ENCODE results near the gene PGS1. TPM values are rescaled to one million over a fixed set of nuclear protein-coding genes. Genes with fewer than 3 reads are reported as not detected.

The PGS1 gene
- total RNA-seq, 4 donors from 2014 or later, result 23.9 to 51.7 (median 34.2) TPM

GRCh38 chr17:78393575-78393974 lies 15.1 kb downstream of the PGS1 start:
- Histone ChIP-seq H3K4me3 (no peak overlapping the region), H3K27ac (no peak overlapping the region), H3K36me3 (peaks cover 31% of the 10 kb centered on the region), H3K27me3 (no peaks in the 10 kb centered on the region), H3K9me3 (no peaks in the 10 kb centered on the region), H3K4me1 (peaks cover 27% of the 10 kb centered on the region)
- DNase-seq (ENCODE audit: low spot score in 2 of 2), result no peak
- TF ChIP-seq CTCF (IDR thresholded peaks at IDR 0.05), result no peak
- no peak for TF ChIP-seq POLR2AphosphoS5 (IDR thresholded peaks at IDR 0.05)
- TF ChIP-seq EP300 (IDR thresholded peaks at IDR 0.05), result no peak
- TF ChIP-seq POLR2A (IDR thresholded peaks at IDR 0.05), result no peak
- WGBS, result 91% methylated on average over 4 of the region's 4 CpGs

- no peaks in the 10 kb centered on the region for H3K27me3 ChIP-seq
- TF ChIP-seq POLR2AphosphoS5 (IDR thresholded peaks at IDR 0.05) (no peak), POLR2A (IDR thresholded peaks at IDR 0.05) (no peak), CTCF (IDR thresholded peaks at IDR 0.05) (no peak), EP300 (IDR thresholded peaks at IDR 0.05) (no peak)
- DNase-seq (ENCODE audit: low spot score in 2 of 2), result no peak
- no peaks in the 10 kb centered on the region for H3K9me3 ChIP-seq
- 88% methylated on average over 7 of the region's 7 CpGs for WGBS
- peaks cover 26% of the 10 kb centered on the region for H3K4me1 ChIP-seq
- peaks cover 38% of the 10 kb centered on the region for H3K36me3 ChIP-seq
- no peak overlapping the region for H3K4me3 ChIP-seq
- no peak overlapping the region for H3K27ac ChIP-seq
Measured at GRCh38 chr17:78394209-78394608, 15.8 kb downstream of the PGS1 start.

GRCh38 chr17:78395155-78395554 lies 16.7 kb downstream of the PGS1 start:
- TF ChIP-seq POLR2AphosphoS5 (IDR thresholded peaks at IDR 0.05) (no peak), CTCF (IDR thresholded peaks at IDR 0.05) (no peak), POLR2A (IDR thresholded peaks at IDR 0.05) (no peak), EP300 (IDR thresholded peaks at IDR 0.05) (no peak)
- Histone ChIP-seq H3K9me3 (no peaks in the 10 kb centered on the region), H3K27ac (no peak overlapping the region), H3K4me3 (no peak overlapping the region), H3K27me3 (no peaks in the 10 kb centered on the region), H3K4me1 (peaks cover 19% of the 10 kb centered on the region), H3K36me3 (peaks cover 47% of the 10 kb centered on the region)
- no peak for DNase-seq (ENCODE audit: low spot score in 2 of 2)
- 85% methylated on average over 2 of the region's 2 CpGs for WGBS

GRCh38 chr17:78396441-78397337 lies 18.2 kb downstream of the PGS1 start:
- H3K27me3 ChIP-seq, result no peaks in the 10 kb centered on the region
- no peak overlapping the region for H3K4me3 ChIP-seq
- 73% methylated on average over 13 of the region's 14 CpGs for WGBS
- TF ChIP-seq EP300 (IDR thresholded peaks at IDR 0.05) (no peak), CTCF (IDR thresholded peaks at IDR 0.05) (no peak), POLR2A (IDR thresholded peaks at IDR 0.05) (no peak), POLR2AphosphoS5 (IDR thresholded peaks at IDR 0.05) (no peak)
- DNase-seq (ENCODE audit: low spot score in 2 of 2), result no peak
- no peaks in the 10 kb centered on the region for H3K9me3 ChIP-seq
- H3K36me3 ChIP-seq, result peaks cover 62% of the 10 kb centered on the region
- H3K4me1 ChIP-seq, result peaks cover 15% of the 10 kb centered on the region
- no peak overlapping the region for H3K27ac ChIP-seq

- Histone ChIP-seq H3K27ac (no peak overlapping the region), H3K9me3 (no peaks in the 10 kb centered on the region), H3K4me1 (peaks cover 11% of the 10 kb centered on the region), H3K36me3 (peaks cover 72% of the 10 kb centered on the region), H3K27me3 (no peaks in the 10 kb centered on the region), H3K4me3 (no peak overlapping the region)
- TF ChIP-seq POLR2AphosphoS5 (IDR thresholded peaks at IDR 0.05) (no peak), CTCF (IDR thresholded peaks at IDR 0.05) (no peak), POLR2A (IDR thresholded peaks at IDR 0.05) (no peak), EP300 (IDR thresholded peaks at IDR 0.05) (no peak)
- 63% methylated on average over 6 of the region's 13 CpGs for WGBS
- DNase-seq (ENCODE audit: low spot score in 2 of 2), result no peak
Measured at GRCh38 chr17:78397681-78398101, 19.2 kb downstream of the PGS1 start.
